Stimulated activated naive CD8-positive, alpha-beta T cell treated with anti-CD3 and anti-CD28 coated beads, Interleukin-15, Interleukin-2, amounts not matched to agents 100 U/mL and 50 U/mL, for 24 hours (primary cell): ENCODE data around the gene BCKDHA.
A peak's percentile ranks its signal among the peaks of the same experiment; 100 is the strongest.
"Not testable (repeated sequence)": the region's sequence is repeated elsewhere in the genome, so short reads cannot be mapped to it uniquely, and the experiment has no call there.

ENCODE experiments used
- ATAC-seq: fragments of 150-1000 bp; cut with Tn5 transposase; one replicate; pipeline ENCODE4 v1.10.0; 2021
- DNase-seq: peaks from one replicate; pipeline ENCODE4 v3.0.0; 2021

The BCKDHA gene

GRCh38 chr19:41403181-41403970 is 5.8 kb downstream of the BCKDHA start:
- ATAC-seq (no peak), DNase-seq (no peak)

GRCh38 chr19:41405776-41406175 is 8.2 kb downstream of the BCKDHA start:
- no peak for DNase-seq
- ATAC-seq = no peak

GRCh38 chr19:41407271-41407670 is 9.7 kb downstream of the BCKDHA start:
- ATAC-seq (no peak), DNase-seq (no peak)

- ATAC-seq (no peak), DNase-seq (no peak)
Observed at GRCh38 chr19:41408256-41408655, 10.6 kb downstream of the BCKDHA start.

GRCh38 chr19:41408846-41409245 is 11.2 kb downstream of the BCKDHA start:
- DNase-seq, ATAC-seq: not testable (repeated sequence)

- DNase-seq (no peak), ATAC-seq (no peak)
Observed at GRCh38 chr19:41409288-41409687, 11.7 kb downstream of the BCKDHA start.

- DNase-seq (no peak), ATAC-seq (peak; percentile 25)
Observed at GRCh38 chr19:41410336-41411054, 12.9 kb downstream of the BCKDHA start.

GRCh38 chr19:41411100-41411967 is 13.7 kb downstream of the BCKDHA start:
- no peak for ATAC-seq
- DNase-seq = no peak

GRCh38 chr19:41411968-41412265 is 14.3 kb downstream of the BCKDHA start:
- no peak for DNase-seq
- ATAC-seq = no peak

- DNase-seq (no peak), ATAC-seq (no peak)
Observed at GRCh38 chr19:41412953-41413352, 15.3 kb downstream of the BCKDHA start.

GRCh38 chr19:41413947-41414346 is 16.3 kb downstream of the BCKDHA start:
- ATAC-seq (no peak), DNase-seq (no peak)

- no peak for DNase-seq
- no peak for ATAC-seq
Observed at GRCh38 chr19:41414461-41414860, 16.8 kb downstream of the BCKDHA start.

- DNase-seq (no peak), ATAC-seq (no peak)
Observed at GRCh38 chr19:41415154-41415571, 17.5 kb downstream of the BCKDHA start.

GRCh38 chr19:41416194-41416674 is 18.6 kb downstream of the BCKDHA start:
- no peak for ATAC-seq
- DNase-seq = no peak

GRCh38 chr19:41420101-41420880 is 22.7 kb downstream of the BCKDHA start:
- DNase-seq = no peak
- no peak for ATAC-seq

GRCh38 chr19:41421314-41421713 is 23.7 kb downstream of the BCKDHA start:
- ATAC-seq (no peak), DNase-seq (no peak)

GRCh38 chr19:41421973-41422372 is 24.4 kb downstream of the BCKDHA start:
- ATAC-seq (no peak), DNase-seq (no peak)

- DNase-seq (no peak), ATAC-seq (no peak)
Observed at GRCh38 chr19:41422456-41422855, 24.8 kb downstream of the BCKDHA start.

GRCh38 chr19:41422955-41423354 is 25.3 kb downstream of the BCKDHA start:
- no peak for DNase-seq
- ATAC-seq = no peak

GRCh38 chr19:41424335-41425173 is 26.9 kb downstream of the BCKDHA start:
- DNase-seq (no peak), ATAC-seq (no peak)
